ELF-1 (cell line): ENCODE results near the gene C9orf152.
"Not testable (repeated sequence)": the region's sequence is repeated elsewhere in the genome, so short reads cannot be mapped to it uniquely, and the experiment has no call there.

Experiments
- DNase-seq: peaks from one replicate; pipeline ENCODE4 v3.0.0-alpha.2; 2016; ENCODE audit warnings: low read depth, low spot score

C9orf152 gene

DNA sequence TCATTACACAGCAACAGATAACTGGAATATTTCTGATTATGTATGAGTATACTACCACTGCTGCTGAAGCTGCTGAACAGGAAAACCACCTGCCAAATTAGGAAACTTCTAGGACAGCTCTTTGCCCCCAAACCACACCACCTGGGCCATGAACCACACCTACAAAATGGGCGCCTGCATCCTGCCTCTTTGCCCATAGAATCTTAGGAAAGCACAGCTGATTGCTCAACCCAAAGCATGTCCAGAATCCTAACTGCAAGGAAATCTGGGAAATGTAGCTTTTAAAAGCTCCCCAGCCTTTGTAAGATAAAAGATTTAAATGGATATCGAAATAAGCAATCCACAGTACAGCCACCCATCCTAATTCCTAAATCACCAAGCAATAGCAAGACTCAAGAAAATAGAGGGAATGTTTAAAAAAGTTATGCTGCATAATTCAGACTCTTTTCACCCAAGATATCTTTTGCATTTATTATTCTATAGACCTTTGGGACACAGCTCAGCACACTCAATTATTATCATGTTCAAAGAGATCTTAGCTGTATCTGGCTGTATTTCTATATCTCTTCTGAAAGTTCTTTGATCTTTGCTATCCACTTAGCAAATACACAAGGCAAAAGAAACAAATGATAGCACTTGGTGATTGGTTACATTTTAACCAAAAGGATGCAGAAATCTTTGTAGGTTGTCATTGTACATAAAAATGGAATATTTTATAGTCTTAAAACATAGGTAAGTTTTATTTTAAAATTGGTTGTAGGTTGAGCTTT lies 6.8 kb upstream of the C9orf152 start:
- DNase-seq = no peak

DNA sequence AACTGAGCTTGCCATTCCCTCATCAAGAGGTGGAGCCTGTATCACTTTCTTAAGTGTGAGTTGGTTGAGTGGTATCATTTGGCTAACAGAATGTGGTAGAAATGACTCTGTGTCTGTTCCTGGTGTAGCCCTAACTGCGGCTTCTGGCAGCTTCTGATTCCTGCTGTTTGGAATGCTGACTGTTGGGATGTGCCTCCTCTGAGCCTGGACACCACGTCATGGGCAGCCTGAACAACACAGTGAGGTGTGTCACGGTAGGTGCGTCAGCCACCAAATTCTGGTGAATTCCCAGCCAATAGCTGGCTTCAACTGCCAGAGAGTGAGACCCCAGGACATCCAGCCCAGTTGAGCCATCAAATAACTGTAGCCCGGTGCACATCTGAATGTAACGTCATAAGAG lies 6.1 kb upstream of the C9orf152 start:
- no peak for DNase-seq

GRCh38 chr9:110213413-110214044 lies 5.6 kb upstream of the C9orf152 start:
- DNase-seq = no peak

DNA sequence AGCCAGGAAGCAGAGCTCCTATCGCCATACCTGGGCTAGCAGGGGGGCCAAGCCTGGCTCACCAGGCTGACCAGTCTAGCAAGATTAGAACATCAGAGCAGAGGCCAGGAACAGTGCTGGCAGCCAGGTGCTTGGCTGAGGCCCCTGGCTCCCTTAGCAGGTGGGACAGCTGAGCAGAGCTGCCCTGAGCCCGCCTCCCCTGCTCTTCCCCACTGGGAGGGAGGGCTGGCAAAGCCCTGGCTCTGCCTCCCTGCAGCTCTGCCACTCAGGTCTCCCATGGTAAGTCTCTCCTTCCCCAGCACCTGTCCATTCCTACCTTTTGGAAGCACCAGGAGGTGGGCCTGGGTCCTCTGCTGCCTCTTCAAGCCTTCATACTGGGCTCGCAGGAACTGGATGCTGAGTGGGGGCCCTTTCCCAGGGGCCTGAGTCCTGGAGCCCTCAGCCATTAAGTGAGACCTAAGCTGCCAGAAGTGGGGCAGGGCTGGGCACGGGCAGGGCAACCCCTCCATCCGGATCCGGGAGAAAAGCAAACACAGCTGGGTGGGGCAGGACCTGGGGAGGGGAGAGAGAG lies 803 bp downstream of the C9orf152 start:
- DNase-seq = peak; percentile 51

GRCh38 chr9:110206389-110206788 lies 1.6 kb downstream of the C9orf152 start:
- no peak for DNase-seq

DNA sequence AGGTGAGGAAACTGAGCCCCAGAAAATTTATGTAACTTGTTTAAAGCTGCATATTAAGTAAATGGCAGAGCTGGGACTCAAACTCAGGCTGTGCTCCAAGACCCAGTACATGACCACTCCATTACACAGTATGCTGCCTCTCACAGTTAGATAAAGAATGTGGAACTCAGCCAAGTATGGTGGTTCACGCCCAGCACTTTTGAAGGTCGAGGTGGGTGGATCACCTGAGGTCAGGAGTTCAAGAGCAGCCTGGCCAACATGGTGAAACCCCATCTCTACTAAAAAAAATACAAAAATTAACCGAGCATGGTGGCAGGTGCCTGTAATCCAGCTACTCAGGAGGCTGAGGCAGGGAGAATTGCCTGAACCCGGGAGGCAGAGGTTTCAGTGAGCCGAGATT lies 2.3 kb downstream of the C9orf152 start:
- not testable (repeated sequence) for DNase-seq

DNA sequence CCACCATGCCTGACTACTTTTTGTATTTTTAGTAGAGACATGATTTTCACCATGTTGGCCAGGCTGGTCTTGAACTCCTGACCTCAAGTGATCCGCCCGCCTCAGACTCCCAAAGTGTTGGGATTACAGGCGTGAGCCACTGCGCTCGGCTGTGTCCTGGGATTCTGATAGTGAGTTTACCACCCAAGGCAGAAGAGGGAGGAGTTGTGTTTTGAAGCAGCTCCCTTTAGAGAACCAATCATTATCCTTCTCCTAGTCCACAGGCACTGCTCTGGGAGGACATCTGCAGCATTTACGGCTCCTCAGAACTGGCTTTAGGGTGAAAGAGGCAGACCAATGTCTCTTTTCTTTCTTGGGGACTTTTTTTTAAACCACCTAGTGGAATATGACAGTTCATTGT lies 5.7 kb downstream of the C9orf152 start:
- no peak for DNase-seq

GRCh38 chr9:110199643-110200042 lies 8.3 kb downstream of the C9orf152 start:
- no peak for DNase-seq

- DNase-seq = no peak
Observed at GRCh38 chr9:110198357-110198756, 9.6 kb downstream of the C9orf152 start.

GRCh38 chr9:110197330-110198187 lies 10.4 kb downstream of the C9orf152 start:
- no peak for DNase-seq

- not testable (repeated sequence) for DNase-seq
Observed at GRCh38 chr9:110196084-110196499, 11.9 kb downstream of the C9orf152 start.

DNA sequence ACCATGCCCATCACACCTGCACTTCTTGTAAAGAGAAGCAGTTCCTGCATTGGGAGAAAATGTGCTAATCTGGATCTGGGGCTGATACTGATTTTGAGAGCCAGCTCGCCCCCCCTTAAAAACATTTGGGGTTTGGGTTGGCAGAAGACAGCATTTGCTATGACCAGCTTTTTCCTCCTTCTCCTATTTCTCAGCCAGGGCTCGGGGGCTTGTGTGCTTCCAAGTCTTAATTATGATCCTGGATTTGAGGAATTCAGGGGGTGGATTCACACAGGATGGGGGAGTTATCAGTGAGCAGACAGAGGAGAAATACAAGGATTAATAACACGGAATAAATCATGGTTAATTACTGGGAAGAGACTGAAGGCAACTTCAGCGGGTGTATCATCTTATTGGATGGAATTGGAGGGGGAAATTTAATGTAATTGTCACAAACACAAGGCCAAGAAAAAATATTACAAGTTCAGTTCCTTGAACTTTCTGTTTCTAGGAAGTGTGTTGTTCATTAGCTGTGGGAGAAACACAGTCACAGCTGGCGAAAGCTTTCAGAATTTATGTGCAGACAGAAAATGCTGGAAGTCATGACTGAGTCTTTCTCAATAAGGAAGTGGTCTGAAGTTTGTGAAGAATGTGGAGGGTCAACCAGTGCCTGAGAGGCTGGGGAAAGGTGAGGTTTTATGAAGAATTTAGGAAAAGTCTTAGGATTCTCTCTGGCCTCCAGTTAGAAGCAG lies 15.3 kb downstream of the C9orf152 start:
- DNase-seq = no peak

DNA sequence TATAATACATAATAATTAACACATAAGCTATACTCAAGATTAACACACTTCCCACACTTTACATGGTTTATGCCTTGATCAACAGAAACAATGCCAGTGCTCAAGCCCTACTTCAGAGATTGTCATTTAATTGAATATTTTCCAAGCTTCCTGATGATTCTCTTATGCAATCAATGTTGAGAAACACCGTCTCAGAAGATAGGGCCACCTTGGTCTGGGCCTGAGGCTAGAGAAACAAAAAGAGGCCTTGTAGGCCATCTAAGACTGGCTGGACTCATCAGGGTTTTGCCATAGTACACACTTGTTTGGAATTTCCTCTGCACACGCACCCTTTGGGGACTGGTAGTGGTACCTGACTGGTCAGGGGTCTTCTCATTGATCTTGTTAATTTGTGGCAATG lies 16.3 kb downstream of the C9orf152 start:
- DNase-seq = no peak

GRCh38 chr9:110189559-110190320 lies 18.2 kb downstream of the C9orf152 start:
- no peak for DNase-seq

DNA sequence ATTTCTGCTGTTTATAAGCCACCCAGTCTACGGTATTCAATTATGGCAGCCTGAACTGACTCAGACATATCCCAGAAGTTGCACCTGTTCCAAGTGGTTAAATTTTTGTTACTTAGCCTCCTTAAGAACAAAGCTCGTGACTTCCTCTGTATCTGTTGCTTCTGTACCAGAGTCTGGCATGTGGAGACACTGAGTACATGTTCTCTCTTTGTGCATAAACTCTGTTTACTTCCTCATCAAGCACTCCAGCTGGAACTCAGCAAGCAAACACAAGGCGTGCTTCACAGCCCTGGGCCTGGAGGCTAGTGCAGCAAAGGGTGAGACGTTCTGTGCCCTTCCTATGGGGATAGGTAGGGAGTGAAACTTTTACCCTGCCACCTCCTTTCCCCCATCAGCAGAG lies 19.0 kb downstream of the C9orf152 start:
- no peak for DNase-seq

DNA sequence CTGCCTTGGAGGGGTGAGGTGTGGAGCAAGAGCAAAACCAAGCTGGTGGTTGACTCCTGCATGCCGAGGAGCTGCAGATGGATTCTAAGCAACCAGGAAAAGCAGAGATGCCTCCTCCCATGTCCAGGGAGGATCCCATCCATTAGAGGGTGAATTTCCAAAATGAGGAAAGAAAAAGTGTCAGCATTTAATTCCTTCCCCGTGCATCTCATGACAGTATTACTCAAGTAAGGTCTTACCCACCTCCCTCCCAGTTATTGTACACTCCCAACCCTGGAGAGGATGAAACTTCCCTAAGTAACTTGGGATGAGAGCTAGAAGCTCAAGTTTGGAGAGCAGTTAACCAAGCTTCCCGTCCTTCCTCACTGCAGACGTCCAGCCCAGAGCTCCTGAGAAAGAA lies 19.9 kb downstream of the C9orf152 start:
- DNase-seq = no peak

- no peak for DNase-seq
Observed at GRCh38 chr9:110187126-110187525, 20.8 kb downstream of the C9orf152 start.

- DNase-seq = no peak
Observed at GRCh38 chr9:110186254-110186653, 21.7 kb downstream of the C9orf152 start.

GRCh38 chr9:110185806-110186205 lies 22.2 kb downstream of the C9orf152 start:
- no peak for DNase-seq
